Activated T-cell treated with anti-CD3 and anti-CD28 coated beads, Interleukin-2, amount 50 U/mL, for 24 hours (primary cell): ENCODE results near the gene DIS3L2.
A peak's percentile ranks its signal among the peaks of the same experiment; 100 is the strongest.

Source experiments
- DNase-seq: peaks from one replicate; pipeline ENCODE4 v3.0.0-alpha.2; 2020
- H3K27ac Mint-ChIP-seq: 2 replicates; pipeline ENCODE4 v1.8.0; 2020; ENCODE audit warnings: mild to moderate bottlenecking, mixed read lengths
- H3K27me3 Mint-ChIP-seq: 2 replicates; pipeline ENCODE4 v1.8.0; 2020; ENCODE audit warnings: mixed read lengths
- H3K36me3 Mint-ChIP-seq: 2 replicates; pipeline ENCODE4 v1.8.0; 2020; ENCODE audit warnings: low read depth, mixed read lengths
- H3K4me1 Mint-ChIP-seq: 2 replicates; pipeline ENCODE4 v1.8.0; 2020; ENCODE audit warnings: low read depth, mixed read lengths
- H3K4me3 Mint-ChIP-seq: 2 replicates; pipeline ENCODE4 v1.8.0; 2020; ENCODE audit warnings: mild to moderate bottlenecking, moderate library complexity, mixed read lengths
- H3K9me3 Mint-ChIP-seq: 2 replicates; pipeline ENCODE4 v1.8.0; 2020; ENCODE audit warnings: mixed read lengths

Gene DIS3L2

GRCh38 chr2:231961349-231962166, at the start of gene DIS3L2:
TSS of gene DIS3L2 (plus strand) at chr2:231961713. CDS start at chr2:232014928, 53,215 bp downstream.
- peak; percentile 87 for DNase-seq
- Mint-ChIP-seq H3K36me3 (peaks cover 24% of the 10 kb centered on the region), H3K4me3 (peak within 1 kb of the TSS; percentile 95), H3K27me3 (no peaks in the 10 kb centered on the region), H3K27ac (peak within 1 kb of the TSS; percentile 89), H3K4me1 (peaks cover 43% of the 10 kb centered on the region), H3K9me3 (peaks cover 3% of the 10 kb centered on the region)

- H3K36me3 Mint-ChIP-seq: no peaks in the 10 kb centered on the region
- H3K4me1 Mint-ChIP-seq: peaks cover 14% of the 10 kb centered on the region
- H3K4me3 Mint-ChIP-seq: no peak overlapping the region
- no peaks in the 10 kb centered on the region for H3K27me3 Mint-ChIP-seq
- no peak for DNase-seq
- no peak overlapping the region for H3K27ac Mint-ChIP-seq
- H3K9me3 Mint-ChIP-seq: no peaks in the 10 kb centered on the region
These were observed 47.3 kb upstream of the DIS3L2 start for GRCh38 chr2:231914077-231914690.

DNA sequence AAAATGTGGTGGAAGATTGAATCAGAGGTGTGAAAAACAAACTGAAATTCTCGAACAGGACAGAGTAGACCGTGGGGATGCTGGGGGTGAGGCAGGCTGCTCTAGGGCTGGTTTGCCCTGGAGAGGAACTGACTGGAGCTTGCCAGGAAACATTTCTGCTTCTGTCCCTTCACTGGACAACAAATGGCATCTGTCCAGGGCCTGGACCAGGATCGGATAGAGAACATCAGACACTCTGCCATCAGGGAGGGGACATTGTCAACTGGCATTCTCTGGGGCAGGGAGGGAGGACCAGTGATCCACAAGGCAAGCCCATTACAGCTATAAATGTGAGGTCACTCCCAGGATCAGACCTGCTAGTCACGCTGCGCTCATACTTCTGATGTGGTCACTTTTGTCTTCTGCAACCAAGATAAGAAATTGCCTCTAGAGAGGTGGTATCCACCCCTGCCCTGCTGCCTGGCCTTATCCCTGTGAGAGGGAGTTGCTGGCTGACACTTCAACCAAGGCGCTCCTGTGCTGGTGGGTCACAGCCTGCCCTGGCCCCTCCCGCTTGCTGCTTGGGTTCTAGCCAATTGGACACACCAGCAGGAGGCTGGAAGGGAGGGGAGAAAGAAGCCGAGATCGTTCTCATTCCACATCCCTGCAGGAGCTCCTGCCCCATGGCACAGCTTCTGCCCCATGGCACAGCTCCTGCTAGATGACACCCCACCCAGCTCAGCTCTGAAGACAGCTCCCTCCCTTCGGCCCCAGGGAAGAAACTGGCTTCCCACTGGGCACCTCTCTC, 44.0 kb upstream of the DIS3L2 start:
- H3K4me3 Mint-ChIP-seq: no peak overlapping the region
- no peak overlapping the region for H3K27ac Mint-ChIP-seq
- peaks cover 4% of the 10 kb centered on the region for H3K27me3 Mint-ChIP-seq
- peaks cover 4% of the 10 kb centered on the region for H3K4me1 Mint-ChIP-seq
- H3K36me3 Mint-ChIP-seq: no peaks in the 10 kb centered on the region
- no peak for DNase-seq
- no peaks in the 10 kb centered on the region for H3K9me3 Mint-ChIP-seq

DNA sequence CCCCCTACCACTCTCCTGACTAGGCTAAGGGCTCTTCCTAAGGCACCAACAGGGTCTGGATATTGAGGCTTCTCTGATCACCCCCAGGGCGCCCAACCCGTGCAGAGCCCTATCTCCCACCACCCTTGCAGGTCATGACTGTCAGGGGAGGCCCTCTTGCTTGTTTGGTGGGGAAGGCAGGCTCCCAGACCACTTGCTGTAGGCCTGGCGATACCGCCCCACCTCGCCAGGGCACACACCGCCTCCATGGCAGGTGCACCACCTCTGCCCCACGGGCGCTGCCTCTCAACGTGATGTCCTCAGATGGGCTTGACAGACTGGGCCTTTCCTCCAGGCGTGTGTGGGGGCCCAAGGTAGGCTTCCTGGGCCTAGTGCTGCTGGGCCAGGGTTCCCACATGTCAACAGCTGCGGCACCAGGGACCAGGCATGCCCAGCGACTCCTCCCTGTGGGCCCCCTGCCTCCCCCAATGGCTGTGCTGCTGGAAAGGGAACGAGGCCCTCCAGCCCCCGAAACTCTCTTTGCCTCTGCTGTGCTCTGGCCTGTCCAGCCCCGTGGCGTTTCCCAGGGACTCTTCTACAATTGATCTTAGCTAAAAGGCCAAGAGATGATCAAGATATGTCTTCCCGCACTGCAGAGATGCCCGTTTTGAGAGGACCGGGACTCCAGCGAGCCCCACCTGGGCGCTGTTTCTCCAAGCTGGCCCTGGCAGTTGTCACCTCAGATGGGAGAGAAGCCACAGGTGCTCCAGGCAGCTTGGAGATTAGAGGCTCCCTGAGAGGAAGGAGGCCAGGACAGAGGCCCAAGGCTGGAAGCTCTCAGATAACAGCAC, 42.8 kb upstream of the DIS3L2 start:
- DNase-seq: peak; percentile 15

DNA sequence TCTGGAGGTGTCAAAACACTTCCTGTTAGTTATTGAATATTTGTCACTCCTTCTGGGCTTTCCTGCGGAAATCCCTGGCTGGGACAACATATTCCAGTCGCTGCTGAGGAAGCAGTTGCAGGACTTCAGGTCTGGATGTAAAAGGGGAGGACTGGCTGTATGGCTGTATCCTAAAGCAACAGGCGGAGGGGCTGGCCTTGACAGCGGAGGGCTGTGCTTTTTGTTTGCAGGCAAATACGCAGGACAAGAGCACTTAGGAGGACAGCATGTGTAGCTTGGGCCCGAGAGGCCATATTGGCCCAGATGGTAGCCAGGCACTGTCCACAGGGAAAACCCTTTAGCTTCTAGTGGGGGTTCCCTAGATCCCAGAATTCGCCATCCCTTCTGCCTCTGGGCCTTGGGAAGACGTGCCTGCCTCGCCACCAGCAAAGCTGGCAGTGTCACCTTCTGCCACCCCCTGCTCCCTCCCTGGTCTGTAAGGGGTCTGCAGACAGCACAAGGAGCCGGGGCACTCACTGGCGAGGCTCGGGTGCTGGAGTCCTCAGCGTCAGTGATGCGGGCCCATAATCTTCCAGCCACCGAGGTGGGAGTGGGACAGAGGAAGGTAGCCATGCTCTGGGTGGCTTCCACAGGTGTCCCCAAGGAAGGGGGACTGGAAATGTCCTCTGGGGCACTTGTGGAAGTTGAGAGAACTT, 42.0 kb upstream of the DIS3L2 start:
- DNase-seq: peak; percentile 20
- Mint-ChIP-seq H3K27ac (no peak overlapping the region), H3K4me1 (peaks cover 4% of the 10 kb centered on the region), H3K4me3 (no peak overlapping the region), H3K9me3 (no peaks in the 10 kb centered on the region), H3K27me3 (peaks cover 24% of the 10 kb centered on the region), H3K36me3 (no peaks in the 10 kb centered on the region)

More for the DNA sequence above, 42.8 kb upstream of the DIS3L2 start:
- peaks cover 4% of the 10 kb centered on the region for H3K4me1 Mint-ChIP-seq
- no peaks in the 10 kb centered on the region for H3K36me3 Mint-ChIP-seq
- no peak overlapping the region for H3K27ac Mint-ChIP-seq
- H3K9me3 Mint-ChIP-seq: no peaks in the 10 kb centered on the region
- H3K27me3 Mint-ChIP-seq: peaks cover 16% of the 10 kb centered on the region
- no peak overlapping the region for H3K4me3 Mint-ChIP-seq

DNA sequence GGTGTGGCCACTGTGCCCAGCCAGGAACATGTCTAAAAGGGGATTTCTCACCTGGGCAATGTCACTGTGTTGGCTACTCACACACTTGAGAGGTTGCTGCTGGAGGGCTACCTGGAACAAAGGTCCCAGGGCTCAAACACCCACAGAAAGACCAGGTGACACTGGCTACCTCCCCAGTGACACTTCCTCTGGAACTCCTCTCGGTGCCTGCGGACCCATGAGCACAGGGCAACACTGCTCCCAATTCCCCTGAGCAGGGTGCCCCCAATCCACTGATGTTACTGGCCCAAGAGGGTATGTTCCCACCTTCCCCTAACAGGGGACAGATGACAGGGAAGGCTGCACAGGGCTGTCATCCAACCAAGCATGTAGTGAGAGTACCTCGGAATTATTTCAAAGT, 41.1 kb upstream of the DIS3L2 start:
- Mint-ChIP-seq H3K27ac (no peak overlapping the region), H3K4me3 (no peak overlapping the region), H3K9me3 (no peaks in the 10 kb centered on the region), H3K27me3 (peaks cover 29% of the 10 kb centered on the region), H3K36me3 (no peaks in the 10 kb centered on the region), H3K4me1 (peaks cover 5% of the 10 kb centered on the region)
- DNase-seq: no peak

GRCh38 chr2:231920795-231921194, 40.7 kb upstream of the DIS3L2 start:
- Mint-ChIP-seq H3K4me3 (no peak overlapping the region), H3K36me3 (no peaks in the 10 kb centered on the region), H3K9me3 (no peaks in the 10 kb centered on the region), H3K27ac (no peak overlapping the region), H3K27me3 (peaks cover 29% of the 10 kb centered on the region), H3K4me1 (peaks cover 5% of the 10 kb centered on the region)
- DNase-seq: no peak

DNA sequence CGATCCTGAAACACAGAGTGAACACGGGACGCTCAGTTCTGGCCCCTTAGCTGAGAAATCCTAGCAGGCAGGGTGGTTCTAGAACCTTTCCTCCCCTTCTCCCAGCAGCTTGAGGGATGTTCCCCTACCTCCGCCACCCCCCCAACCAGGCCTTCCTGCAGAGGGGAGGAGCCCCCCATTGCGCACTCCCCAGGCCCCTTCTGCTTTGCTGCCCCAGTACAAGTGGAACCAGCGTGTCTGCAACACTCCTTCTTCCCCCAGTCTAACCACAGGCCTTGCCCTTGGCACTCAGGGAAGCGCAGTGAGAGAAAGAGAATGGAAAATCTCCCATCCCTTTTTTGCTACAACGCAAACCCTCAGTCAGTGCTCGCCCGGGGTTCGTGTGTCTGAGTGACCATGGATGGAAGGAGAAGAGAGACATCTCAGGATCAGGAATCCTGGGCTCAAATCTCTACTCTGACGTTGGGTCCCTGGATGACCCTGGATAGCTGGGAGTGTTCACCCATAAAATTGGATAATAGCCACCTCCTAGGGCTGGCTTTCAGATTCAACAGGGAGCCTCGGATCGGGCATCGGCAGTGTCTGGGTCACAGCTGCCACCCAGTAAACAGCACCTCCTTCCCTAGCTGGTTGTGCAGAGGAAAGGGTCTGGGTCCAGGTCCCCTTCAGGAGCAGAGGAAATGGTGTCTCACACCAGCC, 39.1 kb upstream of the DIS3L2 start:
- DNase-seq: no peak
- Mint-ChIP-seq H3K9me3 (no peaks in the 10 kb centered on the region), H3K27ac (no peak overlapping the region), H3K4me1 (peaks cover 11% of the 10 kb centered on the region), H3K36me3 (no peaks in the 10 kb centered on the region), H3K27me3 (peaks cover 41% of the 10 kb centered on the region), H3K4me3 (no peak overlapping the region)

- Mint-ChIP-seq H3K27me3 (peaks cover 46% of the 10 kb centered on the region), H3K4me1 (peaks cover 11% of the 10 kb centered on the region), H3K9me3 (no peaks in the 10 kb centered on the region), H3K27ac (no peak overlapping the region), H3K4me3 (no peak overlapping the region), H3K36me3 (no peaks in the 10 kb centered on the region)
- DNase-seq: peak; percentile 9
These were observed 38.5 kb upstream of the DIS3L2 start for GRCh38 chr2:231923010-231923344.

DNA sequence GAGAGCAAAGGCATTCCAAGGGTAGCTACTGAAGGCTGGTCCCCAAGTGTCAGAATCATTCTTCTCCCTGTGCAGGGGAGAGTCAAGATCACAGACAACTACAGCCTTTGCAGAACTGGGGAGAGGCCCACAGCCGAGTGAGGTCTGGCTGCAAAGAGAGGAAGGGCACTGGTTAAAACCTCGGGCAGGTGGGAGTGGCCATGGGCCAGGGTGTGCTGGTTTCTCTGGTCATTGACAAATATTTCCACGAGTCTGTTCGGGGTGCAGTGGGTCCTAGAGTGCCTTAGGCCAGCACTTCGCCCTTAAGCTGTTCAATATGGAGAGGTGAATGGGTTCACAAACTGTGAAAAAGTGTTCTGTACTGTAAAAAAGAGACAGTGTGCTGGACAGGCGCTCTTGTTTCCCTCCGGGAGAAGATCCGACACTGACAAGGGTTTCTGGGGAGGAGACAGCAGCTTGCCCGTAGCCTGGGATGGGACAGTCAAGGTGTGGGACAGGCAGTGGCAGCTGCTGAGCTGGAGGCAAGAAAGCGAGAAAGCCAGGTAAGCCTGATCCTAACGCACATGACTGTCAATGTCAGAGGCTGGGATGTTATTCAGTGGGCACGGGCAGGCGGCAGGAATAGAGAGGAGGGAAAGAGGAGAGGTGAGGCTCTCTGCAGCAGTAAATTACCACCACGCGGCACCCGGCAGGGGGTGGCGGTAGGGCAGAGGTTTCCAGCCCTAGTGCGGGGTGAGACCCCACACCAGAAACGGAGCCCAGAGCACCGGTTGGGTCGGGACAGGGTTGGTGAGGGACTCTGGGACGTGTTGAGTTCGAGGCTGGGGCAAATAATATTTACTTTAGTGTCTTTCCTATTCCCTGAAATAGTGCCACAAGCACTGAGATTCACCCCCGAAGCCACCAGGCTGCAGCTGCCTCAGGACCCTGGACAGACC, 37.3 kb upstream of the DIS3L2 start:
- no peak overlapping the region for H3K27ac Mint-ChIP-seq
- H3K4me1 Mint-ChIP-seq: peaks cover 11% of the 10 kb centered on the region
- H3K9me3 Mint-ChIP-seq: no peaks in the 10 kb centered on the region
- peaks cover 58% of the 10 kb centered on the region for H3K27me3 Mint-ChIP-seq
- H3K4me3 Mint-ChIP-seq: no peak overlapping the region
- no peak for DNase-seq
- H3K36me3 Mint-ChIP-seq: no peaks in the 10 kb centered on the region

DNA sequence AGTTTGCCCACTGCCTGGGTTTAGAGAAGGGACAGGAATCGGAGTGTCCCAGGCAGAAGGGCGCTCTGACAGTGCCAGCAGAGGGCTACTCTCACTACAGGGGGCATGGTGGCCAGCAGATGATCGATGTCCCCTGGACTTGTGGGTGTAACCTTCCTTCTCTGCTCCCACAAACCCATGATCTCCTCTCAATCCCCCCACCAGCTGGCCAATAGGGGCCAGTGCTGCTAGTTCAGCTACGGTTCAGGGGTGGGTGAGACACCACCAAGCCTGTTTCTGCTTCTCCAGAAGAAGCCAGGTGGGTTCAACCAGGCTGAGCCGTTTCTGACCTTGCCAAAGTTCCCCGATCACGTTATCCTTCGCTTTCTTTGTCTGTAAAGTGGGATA, 36.6 kb upstream of the DIS3L2 start:
- Mint-ChIP-seq H3K9me3 (no peaks in the 10 kb centered on the region), H3K27me3 (peaks cover 64% of the 10 kb centered on the region), H3K36me3 (no peaks in the 10 kb centered on the region), H3K4me1 (peaks cover 11% of the 10 kb centered on the region), H3K4me3 (no peak overlapping the region), H3K27ac (no peak overlapping the region)
- no peak for DNase-seq

- H3K36me3 Mint-ChIP-seq: no peaks in the 10 kb centered on the region
- DNase-seq: peak; percentile 85
- H3K4me3 Mint-ChIP-seq: peak overlapping the region; percentile 65
- no peaks in the 10 kb centered on the region for H3K9me3 Mint-ChIP-seq
- peaks cover 11% of the 10 kb centered on the region for H3K4me1 Mint-ChIP-seq
- no peak overlapping the region for H3K27ac Mint-ChIP-seq
- peaks cover 65% of the 10 kb centered on the region for H3K27me3 Mint-ChIP-seq
These were observed 36.0 kb upstream of the DIS3L2 start for GRCh38 chr2:231925303-231926179.
